Measurements from ENCODE around the gene FOXK2.

FOXK2 gene

GRCh38 chr17:82592289-82592766 is 72.8 kb downstream of the FOXK2 start:
- no peak for DNase-seq

GRCh38 chr17:82592767-82593589 is 73.4 kb downstream of the FOXK2 start:
- DNase-seq, result no peak

- DNase-seq, result no peak
These were observed 74.1 kb downstream of the FOXK2 start for GRCh38 chr17:82593590-82594087.

GRCh38 chr17:82594571-82594970 is 75.0 kb downstream of the FOXK2 start:
- no peak for DNase-seq

- DNase-seq, result no peak
These were observed 76.4 kb downstream of the FOXK2 start for GRCh38 chr17:82595893-82596292.

- DNase-seq, result no peak
These were observed 76.8 kb downstream of the FOXK2 start for GRCh38 chr17:82596296-82596695.

- DNase-seq, result no peak
These were observed 77.5 kb downstream of the FOXK2 start for GRCh38 chr17:82596837-82597672.

- DNase-seq, result no peak
These were observed 79.0 kb downstream of the FOXK2 start for GRCh38 chr17:82598256-82599119.

GRCh38 chr17:82599674-82600661 is 80.4 kb downstream of the FOXK2 start:
- no peak for DNase-seq

- DNase-seq, result no peak
These were observed 81.4 kb downstream of the FOXK2 start for GRCh38 chr17:82600731-82601446.

- no peak for DNase-seq
These were observed 82.0 kb downstream of the FOXK2 start for GRCh38 chr17:82601447-82602000.

GRCh38 chr17:82602487-82602886 is 83.0 kb downstream of the FOXK2 start:
- DNase-seq, result no peak

GRCh38 chr17:82602986-82603710 is 83.6 kb downstream of the FOXK2 start:
- DNase-seq, result no peak

- DNase-seq, result no peak
These were observed 84.5 kb downstream of the FOXK2 start for GRCh38 chr17:82603981-82604448.

- DNase-seq, result no peak
These were observed 85.0 kb downstream of the FOXK2 start for GRCh38 chr17:82604532-82604931.

- DNase-seq, result no peak
These were observed 86.5 kb downstream of the FOXK2 start for GRCh38 chr17:82605939-82606600.

- DNase-seq, result no peak
These were observed 89.3 kb downstream of the FOXK2 start for GRCh38 chr17:82608816-82609215.

- DNase-seq, result no peak
These were observed 90.1 kb downstream of the FOXK2 start for GRCh38 chr17:82609655-82610054.
